SH-SY5Y (cell line): Measurements from ENCODE around the gene PLS1.

ENCODE experiments used
- GATA2 ChIP-seq: IDR thresholded peaks from 2 replicates; pipeline ENCODE4 v1.6.1; 2011; ENCODE audit warnings: mild to moderate bottlenecking, low read depth, low read length
- GATA3 ChIP-seq: IDR thresholded peaks from 2 replicates; pipeline ENCODE4 v1.6.1; 2011; ENCODE audit warnings: low read depth, mild to moderate bottlenecking, low read length, moderate library complexity

- TF ChIP-seq GATA3: no peak
- no peak for TF ChIP-seq GATA2
Observed at GRCh38 chr3:142642956-142643355, 46.8 kb downstream of the PLS1 start.
